GM23338 (cell line): Measurements from ENCODE around the gene RPS18. TPM values are rescaled to one million over a fixed set of nuclear protein-coding genes. Genes with fewer than 3 reads are reported as not detected.

Experiments used
- CTCF ChIP-seq, 2 experiments: fragments of 200-600 bp in 1 of 2; sonication (generic) in 1 of 2; conservative IDR thresholded peaks; 2 replicates each; pipeline versions ENCODE4 v1.5.1 to v1.6.1; 2016 to 2017; ENCODE audit warnings: antibody characterized with exemption in 2 of 2, low read depth in 2 of 2, mild to moderate bottlenecking in 2 of 2, moderate library complexity in 1 of 2
- ETS1 ChIP-seq: IDR thresholded peaks from 2 replicates; pipeline ENCODE4 v1.6.1; 2016; ENCODE audit warnings: antibody characterized with exemption
- EZH2 ChIP-seq: fragments of 200-600 bp; sonication (generic); IDR thresholded peaks from one replicate; pipeline ENCODE4 v1.8.0; 2017; ENCODE audit warnings: antibody characterized with exemption, mild to moderate bottlenecking, low read depth; ENCODE audit not compliant: unreplicated experiment
- JUNB ChIP-seq: IDR thresholded peaks from one replicate; pipeline ENCODE4 v1.6.1; 2016; ENCODE audit warnings: antibody characterized with exemption; ENCODE audit not compliant: unreplicated experiment
- ZNF462 ChIP-seq: fragments of 250-450 bp; sonication (Bioruptor Pico); IDR thresholded peaks from 2 replicates; pipeline ENCODE4 v1.5.0; 2020; ENCODE audit warnings: mild to moderate bottlenecking, moderate library complexity
- polyA plus RNA-seq: library from polyadenylated mRNA; unstranded; fragments of >200 nt; fragmentation: Nextera tagmentation; extraction: Ambion mirVana; gene quantifications from 2 replicates; pipeline ENCODE4 v1.2.1, GENCODE V29; 2016
- total RNA-seq: library from RNA; depleted of rRNA; stranded (reverse); fragments of >200 nt; shearing (Covaris generic); gene quantifications from 2 replicates; pipeline ENCODE4 v1.2.3, GENCODE V29; 2014

The RPS18 gene
- total and polyA plus RNA-seq, 2 experiments from 2014 or later = 2,133 to 4,776 TPM

GRCh38 chr6:33306356-33306755 is 34.5 kb downstream of the RPS18 start (continued):
- no peak for TF ChIP-seq ZNF462
- no peak for TF ChIP-seq ETS1
- TF ChIP-seq EZH2 = no peak
- no peak for TF ChIP-seq JUNB
- TF ChIP-seq CTCF (conservative IDR thresholded peaks at IDR 0.05; ENCODE audit: low read depth in 2 of 2) = no peak
